A172 (cell line): Measurements from ENCODE around the gene KCNA5. TPM values are rescaled to one million over a fixed set of nuclear protein-coding genes. Genes with fewer than 3 reads are reported as not detected.

ENCODE experiments used
- DNase-seq: peaks from one replicate; pipeline ENCODE4 v3.0.0-alpha.2; 2015; ENCODE audit warnings: low spot score
- total RNA-seq: library from RNA; depleted of rRNA; stranded (reverse); fragments of >200 nt; shearing (Covaris generic); gene quantifications from 2 replicates; pipeline ENCODE4 v1.2.3, GENCODE V29; 2014; rRNA removed

KCNA5 gene
- total RNA-seq = not detected in 2 replicates

DNA sequence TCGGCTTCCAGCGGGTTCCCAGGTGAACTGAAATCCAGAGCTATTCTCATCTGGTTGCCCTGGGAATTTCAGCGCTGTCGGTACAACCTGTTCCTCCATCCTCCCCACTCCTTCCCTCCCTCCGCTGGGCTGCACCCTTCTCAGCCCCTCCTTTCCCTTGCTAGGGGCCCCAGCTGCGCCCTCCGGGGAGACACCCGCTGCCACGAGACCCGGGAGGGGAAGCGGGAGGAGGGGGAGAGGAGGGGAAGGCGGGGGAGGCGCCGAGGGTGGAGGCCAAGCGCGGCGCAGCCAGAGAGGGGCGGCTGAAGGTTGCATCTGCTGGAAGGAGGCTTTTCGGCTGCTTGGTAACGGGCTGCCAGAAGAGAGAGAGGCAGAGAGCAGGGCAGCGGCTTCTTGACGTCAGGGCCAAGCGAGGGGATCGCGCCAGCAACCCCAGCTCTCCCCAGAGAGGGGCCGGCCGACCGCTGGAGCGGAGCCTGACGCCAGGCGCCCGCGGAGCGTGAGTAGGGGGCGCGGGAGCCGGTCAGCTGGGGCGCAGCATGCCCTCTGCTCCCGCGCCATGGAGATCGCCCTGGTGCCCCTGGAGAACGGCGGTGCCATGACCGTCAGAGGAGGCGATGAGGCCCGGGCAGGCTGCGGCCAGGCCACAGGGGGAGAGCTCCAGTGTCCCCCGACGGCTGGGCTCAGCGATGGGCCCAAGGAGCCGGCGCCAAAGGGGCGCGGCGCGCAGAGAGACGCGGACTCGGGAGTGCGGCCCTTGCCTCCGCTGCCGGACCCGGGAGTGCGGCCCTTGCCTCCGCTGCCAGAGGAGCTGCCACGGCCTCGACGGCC, at the start of gene KCNA5:
Gene KCNA5 (plus strand): TSS at position 291 of the 831 bp plus-strand sequence. CDS start 269 bp downstream, at position 560.
- no peak for DNase-seq

- DNase-seq = no peak
Measured at GRCh38 chr12:4994622-4995021, 49.1 kb upstream of the KCNA5 start.

DNA sequence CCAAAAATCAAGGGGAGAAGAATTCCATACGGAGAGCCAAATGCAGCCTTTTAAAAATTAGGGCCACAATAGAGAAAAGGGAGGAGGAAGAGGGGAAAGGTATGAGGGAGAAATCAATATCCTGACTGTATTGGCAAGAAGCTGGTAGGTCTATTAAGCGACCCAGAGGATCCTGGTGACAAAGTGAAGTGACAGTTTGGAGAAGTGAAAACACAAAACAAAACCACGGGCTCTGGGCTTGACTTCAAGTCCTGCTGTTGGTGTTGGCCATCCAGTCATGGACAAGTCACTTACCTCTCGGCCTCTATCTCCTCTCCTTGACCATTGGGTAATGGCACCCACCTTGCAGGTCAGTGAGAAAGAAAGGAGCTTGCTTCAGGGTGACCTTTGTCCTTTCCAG, 47.0 kb upstream of the KCNA5 start:
- no peak for DNase-seq

GRCh38 chr12:4997939-4998338, 45.7 kb upstream of the KCNA5 start:
- peak; percentile 80 for DNase-seq

DNA sequence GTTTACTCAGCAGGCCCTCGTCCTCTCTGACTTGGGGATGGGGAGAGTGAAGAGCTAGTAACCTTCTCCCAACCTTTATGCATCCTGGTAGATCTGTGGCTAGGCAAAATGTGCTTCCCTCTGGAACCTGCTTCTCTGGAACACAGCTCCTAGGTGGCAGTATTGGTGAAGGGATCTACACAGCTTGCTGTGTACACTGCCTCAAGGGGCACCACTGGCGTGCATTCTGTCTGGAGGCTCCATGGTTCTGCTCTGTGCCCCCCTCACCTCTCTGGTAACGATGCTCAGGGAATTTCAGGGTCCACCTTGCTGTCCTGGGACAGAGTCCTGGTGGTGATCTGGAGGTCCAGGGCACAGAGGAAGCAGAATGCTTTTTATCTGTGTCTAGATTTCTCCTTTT, 43.5 kb upstream of the KCNA5 start:
- no peak for DNase-seq

DNA sequence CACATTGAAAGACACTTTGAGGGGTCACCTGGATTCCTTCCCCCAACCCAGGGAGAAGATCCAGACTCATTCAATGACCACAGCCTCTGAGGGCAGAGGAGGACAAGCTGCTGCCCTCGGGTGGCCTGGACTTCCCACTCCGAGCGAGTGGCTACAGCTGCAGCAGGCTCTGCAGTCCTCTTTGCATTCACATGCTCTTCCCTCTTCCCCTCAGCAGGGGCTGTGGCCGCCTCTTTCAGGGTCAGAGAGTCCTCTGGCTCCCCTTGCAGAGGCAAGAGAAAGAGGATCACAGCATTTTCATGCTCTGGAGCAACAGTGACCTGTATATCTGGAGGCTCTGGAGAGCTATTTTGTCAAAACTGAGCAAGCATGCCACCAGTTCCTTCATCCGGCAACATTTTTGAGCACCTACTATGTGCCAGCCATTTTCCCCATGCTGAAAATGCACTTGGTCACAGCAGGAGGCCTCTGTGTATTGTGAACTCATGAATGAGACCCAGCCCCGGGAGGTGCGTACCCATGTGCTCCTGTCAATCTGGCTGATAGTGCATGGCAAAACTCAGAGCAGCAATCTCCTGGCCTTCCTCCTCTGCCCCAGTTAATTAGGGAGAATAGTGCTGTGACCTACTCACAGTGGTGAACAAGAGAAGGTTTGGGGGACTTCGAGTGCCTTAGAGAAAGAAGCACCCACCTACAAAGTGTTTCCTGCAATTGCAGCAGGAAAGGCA, 42.9 kb upstream of the KCNA5 start:
- no peak for DNase-seq

- peak; percentile 48 for DNase-seq
Measured at GRCh38 chr12:5003025-5003666, 40.5 kb upstream of the KCNA5 start.

DNA sequence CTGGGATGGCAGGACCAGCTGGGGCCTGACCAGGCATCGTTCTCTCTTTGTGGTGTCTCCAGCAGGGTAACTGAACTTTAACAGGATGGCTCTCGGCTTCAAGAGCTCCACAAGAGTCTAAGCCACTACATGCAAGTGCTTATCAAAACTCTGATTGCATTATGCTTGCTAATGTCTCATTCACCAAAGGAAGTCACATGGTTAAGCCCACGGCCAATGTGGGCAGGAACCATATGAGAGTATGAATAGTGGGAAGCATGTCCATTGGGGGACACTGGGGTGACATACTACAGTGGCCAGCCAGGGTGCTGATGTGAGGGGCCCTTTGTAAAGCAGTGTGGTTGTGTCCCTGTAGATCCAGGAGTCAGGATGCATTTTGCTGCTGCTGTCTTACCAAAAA, 35.0 kb upstream of the KCNA5 start:
- no peak for DNase-seq

GRCh38 chr12:5010151-5010550, 33.5 kb upstream of the KCNA5 start:
- no peak for DNase-seq

- DNase-seq = no peak
Measured at GRCh38 chr12:5012337-5012736, 31.3 kb upstream of the KCNA5 start.

DNA sequence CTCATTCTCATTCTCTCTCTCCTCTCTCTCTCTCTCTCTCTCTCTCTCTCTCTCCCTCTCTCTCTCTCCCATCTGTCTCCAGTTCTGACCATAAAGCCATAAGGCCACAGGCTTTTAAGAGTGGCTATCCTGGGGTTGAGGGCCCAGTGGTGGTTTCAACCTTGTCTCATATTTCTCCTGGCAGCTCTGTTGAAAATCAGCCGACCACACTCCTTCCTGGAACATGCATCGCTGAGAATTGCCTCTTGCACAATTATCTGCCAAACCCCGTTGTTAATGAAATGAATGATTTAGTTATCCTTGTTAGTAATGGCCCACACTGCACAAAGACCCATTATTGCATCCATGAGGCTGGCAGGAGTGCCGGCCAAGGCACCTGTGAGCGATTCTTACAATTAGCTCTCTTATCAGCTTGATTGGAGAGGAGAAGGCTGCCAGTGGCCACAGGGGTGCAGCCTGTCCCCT, 30.4 kb upstream of the KCNA5 start:
- DNase-seq = no peak

DNA sequence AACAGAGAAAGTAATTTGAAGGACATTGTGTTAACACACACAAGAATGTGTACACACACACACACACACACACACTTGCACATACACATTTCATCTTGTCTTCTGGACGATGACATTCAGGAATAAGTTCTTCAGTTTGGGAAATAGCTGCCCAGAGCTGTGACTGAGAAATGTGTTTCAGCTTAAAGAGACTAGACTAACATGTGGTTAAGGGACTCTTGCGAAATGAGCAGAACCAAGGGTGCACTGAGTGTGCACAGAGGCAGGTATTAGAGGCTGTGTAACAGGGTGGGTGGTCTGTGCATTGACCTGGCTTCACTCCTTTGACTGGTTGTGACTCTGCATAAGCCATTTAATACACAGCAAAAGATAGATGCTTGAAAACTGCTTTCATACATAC, 29.4 kb upstream of the KCNA5 start:
- DNase-seq = no peak

GRCh38 chr12:5015711-5016492, 27.8 kb upstream of the KCNA5 start:
- no peak for DNase-seq

DNA sequence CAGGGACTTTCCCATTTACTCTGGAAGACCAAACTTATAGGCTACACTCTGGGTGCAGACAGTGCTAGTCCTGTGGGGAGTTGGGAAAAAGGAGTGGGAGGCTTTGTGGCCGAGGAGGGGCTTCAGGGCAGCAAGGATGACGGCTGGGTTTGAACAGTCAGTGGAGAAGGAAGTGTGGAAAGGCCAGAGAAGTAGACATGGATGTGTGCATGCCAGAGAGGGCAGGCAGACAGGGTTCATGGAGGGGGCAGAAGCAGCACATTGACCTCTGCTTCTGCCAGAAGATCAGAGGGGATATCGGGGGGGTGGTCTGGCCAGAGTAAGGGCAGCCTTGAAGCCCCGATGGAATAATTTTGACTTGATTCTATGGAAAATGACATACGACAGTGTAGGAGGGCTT, 27.2 kb upstream of the KCNA5 start:
- no peak for DNase-seq

DNA sequence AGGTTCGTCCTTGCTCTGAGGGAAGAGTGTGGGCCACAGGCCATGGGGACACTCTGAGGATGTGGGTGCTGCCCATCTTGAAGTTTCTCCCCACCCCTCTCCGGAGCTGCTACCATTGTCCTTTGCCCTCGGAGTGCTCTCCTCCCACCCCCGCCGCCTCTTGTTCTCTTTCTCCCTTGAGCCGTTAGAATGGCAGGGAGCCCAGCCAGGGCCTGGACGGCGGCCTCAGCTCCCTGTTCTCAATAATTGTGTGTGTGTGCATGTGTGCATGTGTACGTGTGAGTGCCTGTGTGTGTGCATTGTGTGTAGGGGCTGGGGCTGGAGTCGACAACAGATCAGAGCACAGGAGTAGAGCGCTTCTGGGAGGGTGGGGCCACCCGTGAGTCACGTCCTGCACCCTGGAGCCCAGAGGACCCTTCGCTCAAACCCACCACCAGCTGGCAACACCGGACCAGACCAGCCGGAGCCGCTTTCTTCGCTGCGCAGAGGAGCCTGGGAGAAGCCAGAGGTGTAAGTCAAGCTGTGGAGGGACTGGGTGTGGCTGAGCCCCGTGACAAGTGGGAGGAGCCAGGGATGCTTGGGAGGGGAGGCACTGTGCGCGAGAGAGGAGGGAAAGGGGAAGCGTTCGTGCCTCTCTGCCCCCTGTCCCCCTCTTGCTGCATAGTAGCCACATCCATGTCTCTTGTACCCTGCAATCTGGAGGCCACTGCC, 25.9 kb upstream of the KCNA5 start:
- no peak for DNase-seq

- DNase-seq = no peak
Measured at GRCh38 chr12:5018677-5019076, 25.0 kb upstream of the KCNA5 start.

- DNase-seq = peak; percentile 3
Measured at GRCh38 chr12:5022025-5022424, 21.7 kb upstream of the KCNA5 start.

DNA sequence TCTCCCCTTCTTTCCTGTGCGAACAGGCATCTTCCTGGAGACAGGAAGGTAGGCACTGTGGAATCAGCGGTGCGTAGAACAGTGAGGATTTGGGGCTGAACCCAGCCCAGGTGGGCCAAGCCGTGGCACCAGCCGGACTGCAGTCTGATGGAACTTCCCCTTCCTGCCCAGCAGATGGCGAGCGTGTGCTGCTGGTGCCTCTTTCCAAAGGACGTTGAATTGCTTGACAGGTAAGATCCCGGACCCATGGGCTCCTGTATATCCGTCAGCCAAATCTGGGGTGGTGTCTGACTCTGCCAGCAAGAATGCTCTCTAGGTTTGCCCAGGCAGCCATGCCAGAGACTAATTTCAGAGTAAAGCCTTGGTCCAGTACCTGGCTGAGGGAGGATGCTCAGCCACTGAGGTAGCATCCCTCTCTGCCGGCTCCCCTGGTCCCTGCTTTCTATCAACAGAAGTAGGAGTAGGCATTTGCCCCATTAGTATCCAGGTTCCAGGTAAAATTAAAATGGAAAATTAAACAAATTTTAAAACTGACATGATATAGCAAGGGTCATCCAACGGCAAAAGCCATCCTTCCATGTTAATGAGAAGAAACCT, 21.1 kb upstream of the KCNA5 start:
- DNase-seq = peak; percentile 16

DNA sequence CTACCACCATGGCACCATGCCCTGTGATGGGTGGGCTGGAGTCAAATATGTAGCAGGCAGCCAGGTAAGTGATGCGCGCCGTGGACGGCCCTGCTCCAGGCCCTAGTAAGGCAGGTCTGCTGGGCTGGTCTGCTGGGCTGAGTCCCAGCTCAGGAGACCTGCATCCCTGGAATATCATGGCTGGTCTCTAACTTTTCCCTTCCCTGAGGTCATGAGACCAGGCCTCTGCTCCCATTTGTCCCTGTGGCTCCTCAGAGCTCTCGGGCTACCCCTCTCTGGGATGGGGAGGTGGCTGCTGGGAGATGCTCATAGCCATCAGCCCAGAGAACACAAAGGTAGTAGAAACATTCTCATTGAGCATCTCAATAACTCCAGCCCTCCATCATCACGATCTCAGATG, 19.8 kb upstream of the KCNA5 start:
- DNase-seq = no peak

- no peak for DNase-seq
Measured at GRCh38 chr12:5026342-5026938, 17.2 kb upstream of the KCNA5 start.
